GM12878 (cell line): ENCODE measurements around the gene CHSY3. TPM values are rescaled to one million over a fixed set of nuclear protein-coding genes. Genes with fewer than 3 reads are reported as not detected.

Experiments
- ATAC-seq: fragments of 200-7000 bp; cut with Tn5 transposase; 3 replicates; pipeline ENCODE4 v1.9.1; 2020; ENCODE audit warnings: mild to moderate bottlenecking, moderate library complexity
- BruUV-seq: library from RNA; stranded (reverse); fragments of 400-500 nt; replicated peaks from 2 replicates; lab custom pipeline; 2021; lab: Mats Ljungman, UMichigan
- CTCF ChIA-PET: fragments of 300-600 bp; sonication (Branson Sonifier 250); formaldehyde crosslinking; extraction: SDS; loops from one replicate; lab custom pipeline; 2021; ENCODE audit warnings: inconsistent platforms; lab: Yijun Ruan, JAX
- POLR2A ChIA-PET: fragments of 350-600 bp; formaldehyde crosslinking; extraction: SDS; loops from one replicate; lab custom pipeline; 2021; ENCODE audit warnings: inconsistent platforms; lab: Charles Lee
- RAD21 ChIA-PET: fragments of 300-600 bp; sonication (Branson Sonifier 250); formaldehyde crosslinking; loops from one replicate; lab custom pipeline; 2023; ENCODE audit warnings: antibody characterized with exemption; ENCODE audit not compliant: unreplicated experiment; lab: Charles Lee
- SMC1A ChIA-PET: fragments of 300-600 bp; sonication (Branson Sonifier 250); formaldehyde crosslinking; loops from one replicate; lab custom pipeline; 2023; ENCODE audit not compliant: unreplicated experiment, uncharacterized antibody; lab: Charles Lee
- DNase-seq: peaks from one replicate; pipeline ENCODE4 v3.0.0-alpha.2; 2011; ENCODE audit warnings: low read depth, low spot score
- FAIRE-seq: peaks from 3 replicates; lab custom pipeline; 2011; peaks lifted over from hg19 to GRCh38; lab: Jason Lieb, UNC
- H2AFZ ChIP-seq: 2 replicates; pipeline ENCODE4 v1.6.0; 2011; ENCODE audit warnings: low read depth, low read length, control low read depth; ENCODE audit not compliant: control insufficient read depth
- H3K27ac ChIP-seq: 2 replicates; pipeline ENCODE4 v1.5.1; 2011; ENCODE audit warnings: control low read depth; ENCODE audit not compliant: control insufficient read depth, insufficient read depth
- H3K27me3 ChIP-seq, 2 experiments: replicated peaks in 1 of 2; 2 replicates each; pipeline versions ENCODE4 v1.6.0 to v1.6.1; 2011; ENCODE audit warnings: low read length in 1 of 2; ENCODE audit not compliant: control insufficient read depth in 2 of 2, insufficient read depth in 2 of 2
- H3K36me3 ChIP-seq, 2 experiments: 2 replicates each; pipeline ENCODE4 v1.5.1; 2011; ENCODE audit warnings: low read length in 1 of 2; ENCODE audit not compliant: control insufficient read depth in 2 of 2, insufficient read depth in 2 of 2
- H3K4me1 ChIP-seq: 2 replicates; pipeline ENCODE4 v1.6.1; 2011; ENCODE audit warnings: mild to moderate bottlenecking, low read length, moderate library complexity, mixed read lengths; ENCODE audit not compliant: control insufficient read depth, insufficient read depth
- H3K4me2 ChIP-seq: 2 replicates; pipeline ENCODE4 v1.6.0; 2011; ENCODE audit warnings: control low read depth; ENCODE audit not compliant: control insufficient read depth, insufficient read depth
- H3K4me3 ChIP-seq: fragments of 200-600 bp; sonication (generic); 2 replicates; pipeline ENCODE4 v1.5.1; 2016
- H3K79me2 ChIP-seq: 2 replicates; pipeline ENCODE4 v1.6.0; 2011; ENCODE audit warnings: low read length; ENCODE audit not compliant: control insufficient read depth, insufficient read depth
- H3K9ac ChIP-seq: 2 replicates; pipeline ENCODE4 v1.8.0; 2011; ENCODE audit warnings: low read length, control low read depth, mixed read lengths; ENCODE audit not compliant: control insufficient read depth, insufficient read depth
- H3K9me3 ChIP-seq: replicated peaks from 3 replicates; pipeline ENCODE4 v1.5.1; 2011; ENCODE audit warnings: mild to moderate bottlenecking, low read length; ENCODE audit not compliant: control insufficient read depth, insufficient read depth
- H4K20me1 ChIP-seq: 2 replicates; pipeline ENCODE4 v1.6.0; 2011; ENCODE audit not compliant: control insufficient read depth, insufficient read depth
- ATF2 ChIP-seq: IDR thresholded peaks from 2 replicates; pipeline ENCODE4 v1.6.1; 2012; ENCODE audit warnings: low read length, inconsistent platforms
- KAT2A ChIP-seq: conservative IDR thresholded peaks from 2 replicates; pipeline ENCODE4 v1.6.1; 2011; ENCODE audit warnings: low read depth, low read length; ENCODE audit not compliant: control insufficient read depth
- MXI1 ChIP-seq: fragments of 150-350 bp; IDR thresholded peaks from 2 replicates; pipeline ENCODE4 v1.6.1; 2011; ENCODE audit warnings: low read depth, mild to moderate bottlenecking, inconsistent platforms, low read length, improper control_type of control experiment
- NKRF ChIP-seq: fragments of 450-650 bp; conservative IDR thresholded peaks from 2 replicates; pipeline ENCODE4 v1.6.1; 2017; ENCODE audit warnings: mild to moderate bottlenecking, moderate library complexity
- POLR2AphosphoS2 ChIP-seq: IDR thresholded peaks from 2 replicates; pipeline ENCODE4 v1.6.1; 2011; ENCODE audit warnings: low read depth, mild to moderate bottlenecking, low read length, improper control_type of control experiment, moderate library complexity
- POLR2AphosphoS5 ChIP-seq: IDR thresholded peaks from 2 replicates; pipeline ENCODE4 v1.6.1; 2011; ENCODE audit warnings: mild to moderate bottlenecking, low read length, inconsistent platforms
- RELA ChIP-seq: fragments of 450-650 bp; IDR thresholded peaks from 2 replicates; pipeline ENCODE4 v1.8.0; 2014; ENCODE audit warnings: borderline replicate concordance; ENCODE audit not compliant: partially characterized antibody
- RUNX3 ChIP-seq: IDR thresholded peaks from 2 replicates; pipeline ENCODE4 v1.6.1; 2012; ENCODE audit warnings: low read length, inconsistent platforms
- SUPT20H ChIP-seq: IDR thresholded peaks from 2 replicates; pipeline ENCODE4 v1.6.1; 2011; ENCODE audit warnings: low read depth, mild to moderate bottlenecking, low read length, moderate library complexity, borderline replicate concordance; ENCODE audit not compliant: control insufficient read depth
- USF1 ChIP-seq: IDR thresholded peaks from 2 replicates; pipeline ENCODE4 v1.6.1; 2011; ENCODE audit warnings: borderline replicate concordance, low read depth, mild to moderate bottlenecking, moderate library complexity, mixed read lengths, low read length; ENCODE audit not compliant: insufficient read depth; ENCODE audit errors: extremely low read length
- WRNIP1 ChIP-seq: IDR thresholded peaks from 2 replicates; pipeline ENCODE4 v1.6.1; 2011; ENCODE audit warnings: low read depth, low read length, improper control_type of control experiment, borderline replicate concordance
- WGBS: methylation state at CpG from one replicate; pipeline ENCODE4 v1.1.6; 2016; ENCODE audit warnings: low lambda C conversion rate; ENCODE audit not compliant: insufficient replicate concordance, insufficient coverage; ENCODE audit errors: missing lambda C conversion rate; 5-methylcytosine and 5-hydroxymethylcytosine counted together
- in situ Hi-C: fragments of 300-500 bp; cut with MboI; formaldehyde crosslinking; loops from 9 replicates; pipeline ENCODE4 v1.14.3; 2018; ENCODE audit warnings: mixed read lengths
- intact Hi-C: fragments of 100-400 bp; cut with micrococcal nuclease; formaldehyde crosslinking; loops from one replicate; pipeline ENCODE4 v1.14.2; 2022; ENCODE audit not compliant: unreplicated experiment
- polyA plus RNA-seq, 11 experiments: library from polyadenylated mRNA; depleted of rRNA in 4 of 11; unstranded in 6 of 11; stranded (reverse) in 5 of 11; fragments of >200 nt; fragmentation: Nextera tagmentation in 4 of 11; fragmentation: Illumina TruSeq in 1 of 11; extraction: Ambion mirVana in 4 of 11; extraction: Trizol in 1 of 11; gene quantifications; 1 replicate in 1 of 11; 2 replicates in 10 of 11; pipeline versions ENCODE4 v1.2.1 to v1.2.3, GENCODE V29; 2011 to 2016; ENCODE audit warnings: inconsistent platforms in 2 of 11, missing spikeins in 2 of 11, low read depth in 1 of 11
- total RNA-seq, 4 experiments: library from RNA; depleted of rRNA in 3 of 4; stranded (reverse); fragments of >200 nt in 3 of 4; fragmentation: Illumina TruSeq in 1 of 4; extraction: Trizol in 1 of 4; gene quantifications; 2 replicates each; pipeline versions ENCODE4 v1.2.1 to v1.2.3, GENCODE V29; 2013 to 2021

Gene CHSY3
- total and polyA plus RNA-seq, 10 of the 15 experiments (the other 5 are each of a cell fraction or from before 2014, with no cell fraction given) = not detected

GRCh38 chr5:129921204-129921603 lies 16.9 kb downstream of the CHSY3 start:
- RAD21 ChIA-PET = no interaction called here
- WGBS = 25% methylated on average over 4 of the region's 4 CpGs
- no peak overlapping the region for H3K27ac ChIP-seq
- POLR2A ChIA-PET = no interaction called here
- CTCF ChIA-PET = no interaction called here
- SMC1A ChIA-PET = no interaction called here
- FAIRE-seq = no peak
- no peaks in the 10 kb centered on the region for H3K27me3 ChIP-seq
- no peak for ATAC-seq
- DNase-seq = no peak
- TF ChIP-seq WRNIP1 (no peak), POLR2AphosphoS2 (no peak), POLR2AphosphoS5 (no peak), RUNX3 (no peak), SUPT20H (no peak), ATF2 (no peak), RELA (no peak), MXI1 (no peak), USF1 (no peak), NKRF (no peak), KAT2A (no peak)
- no peaks in the 10 kb centered on the region for H3K36me3 ChIP-seq
- no peak overlapping the region for H3K4me2 ChIP-seq
- no peaks in the 10 kb centered on the region for H3K79me2 ChIP-seq
- H3K4me1 ChIP-seq = no peaks in the 10 kb centered on the region
- no peak overlapping the region for H3K9ac ChIP-seq
- H2AFZ ChIP-seq = no peak overlapping the region
- H3K4me3 ChIP-seq = no peak overlapping the region
- no TSS peak for BruUV-seq
- intact Hi-C loops = no loop called here
- in situ Hi-C loops = no loop called here
- H4K20me1 ChIP-seq = no peaks in the 10 kb centered on the region
- H3K9me3 ChIP-seq = no peaks in the 10 kb centered on the region
